Naive B cell (primary cell): ENCODE results near the gene ARL8A. TPM values are rescaled to one million over a fixed set of nuclear protein-coding genes. Genes with fewer than 3 reads are reported as not detected.

Source experiments
- ATAC-seq, 2 donors: fragments of 150-1000 bp; cut with Tn5 transposase; 2 replicates each; pipeline ENCODE4 v1.10.0; 2021; ENCODE audit warnings: low read depth in 2 of 2, mild to moderate bottlenecking in 2 of 2, moderate library complexity in 2 of 2
- DNase-seq: peaks from one replicate; pipeline ENCODE4 v3.0.0; 2022
- H3K27ac Mint-ChIP-seq, 6 donors: one replicate each; pipeline ENCODE4 v1.8.0; 2020 to 2022; ENCODE audit warnings: mild to moderate bottlenecking in 6 of 6, mixed read lengths in 6 of 6, moderate library complexity in 5 of 6, inconsistent platforms in 2 of 6
- H3K27me3 Mint-ChIP-seq, 3 donors: one replicate each; pipeline ENCODE4 v1.8.0; 2021 to 2022; ENCODE audit warnings: mixed read lengths in 3 of 3, mild to moderate bottlenecking in 1 of 3
- H3K36me3 Mint-ChIP-seq, 2 donors: one replicate each; pipeline ENCODE4 v1.8.0; 2020 to 2022; ENCODE audit warnings: mixed read lengths in 2 of 2, inconsistent platforms in 1 of 2, mild to moderate bottlenecking in 1 of 2
- H3K4me1 Mint-ChIP-seq, 3 donors: one replicate each; pipeline ENCODE4 v1.8.0; 2020 to 2022; ENCODE audit warnings: mixed read lengths in 3 of 3, inconsistent platforms in 1 of 3, mild to moderate bottlenecking in 1 of 3, moderate library complexity in 1 of 3
- H3K4me3 Mint-ChIP-seq, 8 donors: one replicate each; pipeline ENCODE4 v1.8.0; 2020 to 2022; ENCODE audit warnings: mild to moderate bottlenecking in 8 of 8, mixed read lengths in 8 of 8, moderate library complexity in 8 of 8, inconsistent platforms in 2 of 8
- H3K9me3 Mint-ChIP-seq, 7 donors: one replicate each; pipeline ENCODE4 v1.8.0; 2020 to 2022; ENCODE audit warnings: mixed read lengths in 7 of 7, mild to moderate bottlenecking in 5 of 7, inconsistent platforms in 2 of 7, moderate library complexity in 1 of 7
- polyA plus RNA-seq, 6 donors: library from polyadenylated mRNA; unstranded; fragments of 300-500 nt; fragmentation: Illumina TruSeq; gene quantifications; one replicate each; pipeline ENCODE4 v1.2.3, GENCODE V29; 2021; ENCODE audit warnings: low read depth in 6 of 6

Gene ARL8A
- polyA plus RNA-seq, 6 donors from 2014 or later = 7.3 to 18.0 (median 11.7) TPM

GRCh38 chr1:202106340-202107254, 37.9 kb downstream of the ARL8A start:
- Mint-ChIP-seq H3K27ac (no peak overlapping the region), H3K9me3 (no peaks in the 10 kb centered on the region), H3K36me3 (no peaks in the 10 kb centered on the region), H3K27me3 (peaks cover 4 to 13% (median 10%) of the 10 kb centered on the region in 3 donors), H3K4me1 (no peaks in the 10 kb centered on the region), H3K4me3 (no peak overlapping the region)
- ATAC-seq (no peak), DNase-seq (no peak)

DNA sequence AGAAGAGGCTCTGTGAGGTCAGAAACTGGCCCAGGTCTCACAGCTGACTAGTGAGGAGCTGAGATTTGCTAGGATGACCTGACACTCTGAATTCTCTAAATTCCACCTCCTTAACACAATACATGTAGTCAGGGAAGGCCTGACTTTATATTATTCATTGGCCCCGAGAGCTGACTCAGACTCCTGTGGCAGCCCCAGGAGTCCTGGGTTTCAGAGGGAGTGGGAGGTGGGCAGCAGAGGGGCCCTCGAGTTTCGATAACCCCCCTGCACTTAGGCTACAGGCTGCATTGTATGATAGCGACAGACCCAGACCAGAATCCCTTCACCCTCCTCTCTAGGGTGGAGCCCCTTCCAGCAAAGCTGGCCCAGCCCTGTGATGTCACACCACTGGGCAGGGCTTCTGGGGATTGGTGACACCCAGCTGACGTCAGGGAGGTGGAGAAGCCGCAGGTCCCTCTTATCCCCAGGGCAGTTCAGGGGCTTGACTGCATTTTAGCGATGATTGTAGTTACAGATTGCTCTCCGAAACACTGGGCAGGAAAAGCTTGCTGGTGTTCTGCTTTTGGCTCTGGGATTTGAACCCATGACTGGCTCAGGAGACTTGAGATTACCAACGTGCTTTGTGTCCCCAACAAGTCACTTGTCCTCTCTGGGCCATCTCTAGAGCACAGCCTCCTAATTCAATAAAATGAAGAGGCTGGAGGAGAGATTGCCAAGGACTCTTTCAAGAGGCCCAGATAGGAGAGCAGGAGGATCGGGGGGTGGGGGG, 38.8 kb downstream of the ARL8A start:
- no peaks in the 10 kb centered on the region for H3K36me3 Mint-ChIP-seq
- ATAC-seq = no peak
- H3K4me3 Mint-ChIP-seq = no peak overlapping the region
- H3K4me1 Mint-ChIP-seq = no peaks in the 10 kb centered on the region
- no peak for DNase-seq
- H3K27ac Mint-ChIP-seq = no peak overlapping the region
- peaks cover 4 to 13% (median 10%) of the 10 kb centered on the region in 3 donors for H3K27me3 Mint-ChIP-seq
- no peaks in the 10 kb centered on the region for H3K9me3 Mint-ChIP-seq

- Mint-ChIP-seq H3K27ac (no peak overlapping the region), H3K9me3 (no peaks in the 10 kb centered on the region), H3K36me3 (no peaks in the 10 kb centered on the region), H3K4me3 (no peak overlapping the region), H3K4me1 (no peaks in the 10 kb centered on the region), H3K27me3 (peaks cover 4 to 13% (median 10%) of the 10 kb centered on the region in 3 donors)
- DNase-seq (no peak), ATAC-seq (no peak)
Observed at GRCh38 chr1:202104073-202104472, 40.5 kb downstream of the ARL8A start.

DNA sequence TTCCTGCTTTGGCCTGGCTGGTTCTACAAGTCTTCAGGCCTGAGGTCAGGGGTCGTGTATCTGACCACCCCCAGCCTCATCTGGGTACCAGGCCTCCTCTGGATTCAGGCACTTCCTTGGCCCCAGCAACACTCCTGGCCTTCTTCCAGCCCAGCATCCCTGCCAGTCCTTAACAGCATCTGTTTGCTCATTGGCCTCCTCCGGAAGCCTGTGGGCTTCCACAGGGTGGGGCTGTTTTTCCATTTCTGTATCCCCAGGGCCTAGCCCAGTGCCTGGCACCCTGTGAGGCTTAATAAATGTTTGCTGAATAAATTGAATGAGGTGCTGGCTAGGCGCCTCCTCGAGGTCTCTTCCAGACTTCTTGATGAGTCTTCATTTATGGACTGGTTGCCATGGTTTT, 43.4 kb downstream of the ARL8A start:
- peaks cover 0 to 17% (median 10%) of the 10 kb centered on the region in 3 donors for H3K27me3 Mint-ChIP-seq
- DNase-seq (no peak), ATAC-seq (no peak)
- H3K4me3 Mint-ChIP-seq = no peak overlapping the region
- H3K9me3 Mint-ChIP-seq = no peaks in the 10 kb centered on the region
- no peak overlapping the region for H3K27ac Mint-ChIP-seq
- no peaks in the 10 kb centered on the region for H3K36me3 Mint-ChIP-seq
- no peaks in the 10 kb centered on the region for H3K4me1 Mint-ChIP-seq

DNA sequence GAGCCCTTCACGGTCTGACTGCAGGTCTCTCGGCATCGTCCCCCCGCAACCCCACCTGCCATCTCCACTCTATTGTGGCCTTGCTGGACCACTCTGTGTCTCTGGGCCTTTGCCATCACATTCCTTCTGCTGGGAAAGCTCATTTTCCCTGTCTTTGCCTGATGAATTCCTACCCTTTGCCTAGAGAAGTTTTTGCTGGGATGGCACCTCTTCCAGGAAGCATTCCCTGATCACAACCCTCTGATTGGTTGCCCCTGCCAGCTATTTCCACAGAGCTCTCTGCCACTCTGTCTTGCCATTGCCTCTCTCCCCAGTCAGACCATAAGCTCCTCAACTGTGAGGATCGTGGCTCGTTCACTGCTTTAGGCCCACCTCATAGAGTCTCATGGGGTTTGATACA, 50.7 kb downstream of the ARL8A start:
- Mint-ChIP-seq H3K36me3 (no peaks in the 10 kb centered on the region), H3K4me1 (no peaks in the 10 kb centered on the region), H3K27me3 (peaks cover 9 to 32% (median 25%) of the 10 kb centered on the region in 3 donors), H3K4me3 (no peak overlapping the region), H3K27ac (no peak overlapping the region), H3K9me3 (no peaks in the 10 kb centered on the region)
- DNase-seq (no peak), ATAC-seq (no peak)

DNA sequence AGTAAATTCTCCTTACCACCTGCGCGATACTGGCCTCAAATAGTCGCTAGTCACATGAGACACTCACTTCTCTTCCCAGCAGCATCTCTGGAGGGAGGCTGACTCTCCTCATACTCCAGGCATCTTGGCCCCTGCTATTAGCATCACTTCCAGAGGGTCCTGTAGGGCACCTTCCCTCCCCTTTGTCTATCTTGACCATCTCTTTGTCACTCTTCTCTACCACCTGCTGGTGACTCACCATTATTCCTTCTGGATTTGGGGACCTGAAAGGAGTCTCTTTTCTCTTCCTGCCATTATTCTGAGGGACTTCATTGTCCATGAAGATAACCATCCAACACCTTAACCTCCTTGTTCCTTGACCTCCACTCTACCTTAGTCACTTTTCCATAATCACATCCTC, 53.5 kb downstream of the ARL8A start:
- DNase-seq (no peak), ATAC-seq (no peak)
- no peaks in the 10 kb centered on the region for H3K4me1 Mint-ChIP-seq
- no peaks in the 10 kb centered on the region for H3K36me3 Mint-ChIP-seq
- H3K27me3 Mint-ChIP-seq = peaks cover 17 to 49% (median 44%) of the 10 kb centered on the region in 3 donors
- no peak overlapping the region for H3K4me3 Mint-ChIP-seq
- H3K9me3 Mint-ChIP-seq = no peaks in the 10 kb centered on the region
- H3K27ac Mint-ChIP-seq = peak overlapping the region in 1 of 6 donors; percentile 45

DNA sequence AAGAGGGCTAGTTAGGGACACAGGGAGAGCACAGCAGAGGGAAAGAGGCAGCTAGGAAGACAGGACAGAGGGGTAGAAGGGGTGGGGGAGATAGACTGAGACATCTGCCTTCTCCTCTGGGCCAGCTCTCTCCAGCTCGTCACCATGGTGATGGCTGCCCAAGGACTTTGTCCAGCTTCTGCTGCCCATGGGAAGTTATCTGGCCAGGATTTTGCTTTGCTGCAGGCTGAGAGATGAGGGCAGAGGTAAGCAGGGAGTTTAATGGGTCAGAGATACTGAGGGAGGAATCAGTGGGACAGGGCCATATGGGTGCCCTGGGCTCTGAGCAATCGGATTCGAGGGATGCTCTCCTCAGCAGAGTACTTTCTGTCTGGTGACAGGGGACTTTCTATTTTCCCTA, 56.3 kb downstream of the ARL8A start:
- ATAC-seq (no peak), DNase-seq (no peak)
- no peak overlapping the region for H3K27ac Mint-ChIP-seq
- H3K4me1 Mint-ChIP-seq = no peaks in the 10 kb centered on the region
- H3K4me3 Mint-ChIP-seq = no peak overlapping the region
- peaks cover 12 to 52% (median 37%) of the 10 kb centered on the region in 3 donors for H3K27me3 Mint-ChIP-seq
- H3K9me3 Mint-ChIP-seq = no peaks in the 10 kb centered on the region
- no peaks in the 10 kb centered on the region for H3K36me3 Mint-ChIP-seq

- Mint-ChIP-seq H3K36me3 (no peaks in the 10 kb centered on the region), H3K27ac (no peak overlapping the region), H3K27me3 (peaks cover 12 to 43% (median 34%) of the 10 kb centered on the region in 3 donors), H3K4me1 (no peaks in the 10 kb centered on the region), H3K9me3 (no peaks in the 10 kb centered on the region), H3K4me3 (no peak overlapping the region)
- DNase-seq = no peak
- no peak for ATAC-seq
Observed at GRCh38 chr1:202086579-202087350, 57.8 kb downstream of the ARL8A start.

DNA sequence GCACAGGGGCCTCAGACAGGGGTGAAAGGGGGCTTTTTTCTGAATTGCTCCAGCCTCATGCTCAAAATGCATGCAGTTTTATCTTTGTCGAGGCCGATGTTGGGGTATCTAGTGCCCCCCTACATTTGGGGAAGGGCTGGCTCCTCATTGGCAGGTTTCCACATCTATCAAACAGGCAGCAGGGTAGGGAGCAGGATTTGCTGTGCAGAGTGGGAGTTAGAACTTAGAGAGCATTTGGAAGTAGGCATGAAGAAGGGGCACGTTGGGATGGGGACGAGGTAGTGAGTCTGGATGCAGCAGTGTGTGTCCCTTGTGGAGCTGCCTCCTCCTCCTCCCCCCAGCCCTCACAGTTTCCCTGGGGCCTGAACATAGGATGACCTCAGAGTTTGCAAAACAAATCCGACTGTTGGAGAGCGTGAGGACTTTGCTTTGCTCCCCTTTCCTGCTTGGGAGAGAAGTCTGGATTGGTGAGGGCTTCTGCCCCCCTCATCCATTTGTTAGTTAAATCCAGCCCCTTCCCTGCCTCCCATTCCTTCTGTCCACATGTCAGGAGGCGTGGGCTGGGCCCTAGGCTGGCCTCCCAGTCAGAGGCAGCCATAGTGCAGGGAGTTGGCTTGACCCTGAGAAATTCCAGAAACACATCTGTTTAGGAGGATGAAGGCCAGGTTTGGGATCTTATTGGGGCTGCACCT, 58.7 kb downstream of the ARL8A start:
- H3K27ac Mint-ChIP-seq = peak overlapping the region in 1 of 6 donors; percentile 42
- no peaks in the 10 kb centered on the region for H3K9me3 Mint-ChIP-seq
- H3K4me1 Mint-ChIP-seq = no peaks in the 10 kb centered on the region
- ATAC-seq (no peak), DNase-seq (no peak)
- peaks cover 12 to 33% (median 25%) of the 10 kb centered on the region in 3 donors for H3K27me3 Mint-ChIP-seq
- H3K4me3 Mint-ChIP-seq = no peak overlapping the region
- H3K36me3 Mint-ChIP-seq = no peaks in the 10 kb centered on the region

DNA sequence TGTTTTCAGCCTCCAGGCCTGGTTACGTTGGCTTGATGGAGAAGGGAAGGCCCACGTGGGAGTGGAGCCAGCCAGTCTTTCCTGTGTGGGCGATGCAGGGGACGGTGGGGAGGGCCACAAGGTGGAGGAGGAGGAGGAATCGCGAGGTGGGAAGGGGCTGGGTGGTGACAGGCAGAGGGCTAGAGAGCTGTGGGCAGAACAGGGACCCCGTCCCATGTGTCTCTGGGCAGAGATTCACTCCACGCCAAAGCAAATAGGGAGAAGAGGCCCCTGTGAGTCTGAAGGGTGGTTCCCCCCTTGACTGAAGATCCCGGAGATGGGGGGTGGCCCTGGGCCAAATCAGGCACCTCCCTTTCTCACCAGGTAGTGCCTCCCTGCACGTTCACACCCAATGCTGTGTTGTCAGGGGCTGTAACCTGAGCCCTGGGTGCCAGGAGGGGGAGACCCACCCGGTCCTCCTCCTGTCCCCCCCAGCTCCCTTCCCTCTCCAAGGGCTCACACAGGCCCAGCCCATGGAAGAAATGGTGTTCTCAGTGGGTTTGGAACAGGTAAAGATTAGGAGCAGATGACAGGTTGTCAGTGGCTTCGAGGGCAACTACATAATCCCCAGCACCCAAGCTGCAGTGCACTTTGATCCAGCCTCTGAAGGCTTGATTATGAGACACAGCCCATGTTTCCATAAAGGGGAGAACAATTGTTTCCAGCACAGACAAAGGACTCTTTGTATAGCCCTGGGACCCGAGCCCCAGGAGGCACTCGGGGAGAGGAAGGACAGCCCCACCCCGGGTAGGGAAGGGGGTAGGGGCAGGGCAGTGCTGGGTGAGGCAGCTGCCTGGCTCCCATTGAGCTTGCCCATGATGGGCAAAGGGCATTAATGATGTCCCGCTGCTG, 59.5 kb downstream of the ARL8A start:
- Mint-ChIP-seq H3K9me3 (no peaks in the 10 kb centered on the region), H3K27ac (peak overlapping the region in 1 of 6 donors; percentile 42), H3K27me3 (peaks cover 12 to 33% (median 23%) of the 10 kb centered on the region in 3 donors), H3K4me1 (no peaks in the 10 kb centered on the region), H3K4me3 (no peak overlapping the region), H3K36me3 (no peaks in the 10 kb centered on the region)
- DNase-seq (no peak), ATAC-seq (no peak)
